Adrenal gland (tissue), 5 donors: Measurements from ENCODE around the gene HOXB7.

Experiments used
- CTCF ChIP-seq, 6 experiments: fragments of 450-650 bp in 4 of 6; fragments of 200-600 bp in 2 of 6; sonication (generic) in 1 of 6; IDR thresholded peaks; 1 replicate in 5 of 6; 2 replicates in 1 of 6; pipeline versions ENCODE4 v1.5.1 to v1.8.0; 2016 to 2021; ENCODE audit warnings: antibody characterized with exemption in 6 of 6, mild to moderate bottlenecking in 2 of 6, moderate library complexity in 1 of 6
- POLR2A ChIP-seq, 2 donors: fragments of 450-650 bp; IDR thresholded peaks; one replicate each; pipeline ENCODE4 v1.6.1; 2017; ENCODE audit warnings: antibody characterized with exemption in 2 of 2, mild to moderate bottlenecking in 2 of 2, moderate library complexity in 1 of 2
- donor health status: DM: no; HTN: no; CAD: no.

DNA sequence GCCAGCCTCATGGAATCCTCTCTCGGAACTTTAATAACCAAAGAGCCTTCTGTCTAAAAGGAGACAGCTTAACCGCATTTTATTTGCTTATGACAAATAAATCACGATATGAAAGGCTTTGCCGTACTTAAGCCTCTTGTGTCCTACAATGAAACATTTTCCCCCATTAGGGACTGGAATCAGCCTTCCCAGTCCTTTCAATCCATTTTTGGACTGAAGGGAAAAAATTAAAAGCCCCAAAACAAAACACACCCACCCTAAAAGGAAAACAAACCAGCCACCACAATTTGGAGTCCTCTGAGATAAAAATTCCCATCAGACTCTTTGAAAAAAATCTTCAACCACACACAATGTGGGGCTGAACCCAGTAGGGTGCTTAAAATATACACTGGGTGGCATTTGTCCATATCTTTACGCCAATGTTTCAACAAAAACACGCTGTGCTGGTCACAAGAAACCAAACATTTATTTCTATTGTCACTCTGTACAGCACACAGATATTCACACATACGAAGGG lies 35.7 kb downstream of the HOXB7 start:
- no peak for TF ChIP-seq CTCF (IDR thresholded peaks at IDR 0.05)
- TF ChIP-seq POLR2A (IDR thresholded peaks at IDR 0.05), result no peak
